HG03439 (cell line): ENCODE data around the gene TRAPPC10.
"Not testable (repeated sequence)": the region's sequence is repeated elsewhere in the genome, so short reads cannot be mapped to it uniquely, and the experiment has no call there.

Source experiments
- ATAC-seq: cut with Tn5 transposase; IDR thresholded peaks from one replicate; pipeline ENCODE4 v1.9.1; 2021; ENCODE audit warnings: mild to moderate bottlenecking, moderate library complexity; ENCODE audit not compliant: unreplicated experiment

Gene TRAPPC10

GRCh38 chr21:44084496-44085241 is 72.6 kb downstream of the TRAPPC10 start:
- no peak for ATAC-seq

GRCh38 chr21:44085491-44086321 is 73.6 kb downstream of the TRAPPC10 start:
- no peak for ATAC-seq

- ATAC-seq: no peak
Measured at GRCh38 chr21:44086636-44087425, 74.7 kb downstream of the TRAPPC10 start.

DNA sequence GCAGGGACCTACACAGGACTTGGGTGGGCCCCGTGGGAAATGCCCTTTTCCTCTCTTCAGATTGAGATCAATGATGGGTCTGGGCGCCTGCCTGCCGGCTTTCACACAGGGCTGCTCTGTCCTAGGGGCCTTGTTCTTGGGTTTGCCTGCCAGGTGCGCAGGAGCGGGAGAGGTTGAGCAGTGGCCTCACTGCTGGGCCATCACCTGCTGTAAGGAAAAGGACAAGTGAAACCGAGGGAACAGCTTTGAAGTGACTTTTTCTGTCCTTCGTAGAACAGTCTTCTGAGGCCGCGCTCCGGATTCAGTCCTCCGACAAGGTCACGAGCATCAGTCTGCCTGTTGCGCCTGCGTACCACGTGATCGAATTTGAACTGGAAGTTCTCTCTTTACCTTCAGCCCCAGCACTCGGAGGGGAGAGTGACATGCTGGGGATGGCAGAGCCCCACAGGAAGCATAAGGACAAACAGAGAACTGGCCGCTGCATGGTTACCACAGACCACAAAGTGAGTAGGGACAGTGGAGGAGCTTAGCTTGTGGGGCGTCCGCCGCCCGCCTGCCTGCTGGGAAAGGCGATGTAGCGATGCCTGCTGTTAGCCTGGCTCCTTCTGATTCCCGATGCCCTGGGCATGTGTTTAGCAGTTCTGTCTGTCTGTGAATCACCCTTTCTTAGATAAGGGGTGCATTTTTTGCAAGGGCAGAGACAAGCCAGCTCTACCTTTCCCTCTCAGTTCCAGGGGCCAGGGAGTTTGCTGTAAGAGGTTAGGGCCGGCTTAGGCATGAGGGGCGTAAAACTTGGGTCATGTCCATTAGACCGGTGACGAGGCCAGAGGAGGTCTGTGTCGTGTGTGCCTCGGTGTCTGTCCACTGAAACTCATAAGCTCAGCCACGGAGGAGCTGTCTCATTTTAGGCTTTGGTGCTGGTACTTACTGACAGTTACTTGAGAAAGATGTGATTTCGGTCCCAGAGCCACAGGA is 75.6 kb downstream of the TRAPPC10 start:
- no peak for ATAC-seq

- no peak for ATAC-seq
Measured at GRCh38 chr21:44088401-44088780, 76.3 kb downstream of the TRAPPC10 start.

GRCh38 chr21:44089001-44089911 is 77.1 kb downstream of the TRAPPC10 start:
- no peak for ATAC-seq

DNA sequence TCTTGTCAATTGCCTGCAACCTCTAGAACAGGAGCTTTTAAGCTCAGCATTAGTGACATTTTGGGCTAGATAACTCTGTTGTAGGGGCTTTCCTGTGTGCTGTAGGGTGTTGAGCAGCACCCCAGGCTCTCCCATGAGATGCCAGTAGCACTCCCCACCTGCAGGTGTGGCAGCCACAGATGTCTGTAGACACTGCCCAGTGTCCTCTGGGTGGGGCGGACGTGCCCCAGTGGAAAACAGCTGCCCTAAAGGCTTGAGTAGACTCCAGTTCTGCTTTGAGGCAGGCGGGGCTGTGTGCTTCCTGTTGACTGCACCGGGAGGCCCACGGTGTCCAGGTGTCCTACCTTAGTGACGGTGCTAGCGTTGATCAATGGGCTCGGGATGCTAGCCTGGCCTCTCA is 78.2 kb downstream of the TRAPPC10 start:
- ATAC-seq: no peak

DNA sequence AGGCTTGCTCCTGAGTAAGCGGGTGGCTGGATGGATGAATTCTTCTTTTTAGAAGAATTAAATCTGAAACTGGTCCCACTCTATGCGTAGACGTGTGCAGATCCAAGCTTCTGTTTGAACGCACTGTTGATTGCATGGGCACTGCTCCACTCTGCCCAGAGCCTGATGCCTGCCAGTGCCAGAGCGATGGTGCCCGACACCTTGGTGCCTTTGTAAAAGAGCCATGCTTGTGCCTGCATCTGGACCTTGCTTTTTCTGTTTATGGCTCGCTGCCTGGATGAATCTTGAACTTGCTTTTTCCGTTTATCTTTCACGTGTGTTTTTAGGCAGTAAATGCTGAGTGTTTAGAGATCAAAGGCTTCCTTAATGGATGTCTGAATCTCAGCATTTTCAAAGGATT is 80.1 kb downstream of the TRAPPC10 start:
- no peak for ATAC-seq

GRCh38 chr21:44093761-44094160 is 81.7 kb downstream of the TRAPPC10 start:
- no peak for ATAC-seq

GRCh38 chr21:44094832-44095231 is 82.7 kb downstream of the TRAPPC10 start:
- no peak for ATAC-seq

- not testable (repeated sequence) for ATAC-seq
Measured at GRCh38 chr21:44098507-44098906, 86.4 kb downstream of the TRAPPC10 start.

DNA sequence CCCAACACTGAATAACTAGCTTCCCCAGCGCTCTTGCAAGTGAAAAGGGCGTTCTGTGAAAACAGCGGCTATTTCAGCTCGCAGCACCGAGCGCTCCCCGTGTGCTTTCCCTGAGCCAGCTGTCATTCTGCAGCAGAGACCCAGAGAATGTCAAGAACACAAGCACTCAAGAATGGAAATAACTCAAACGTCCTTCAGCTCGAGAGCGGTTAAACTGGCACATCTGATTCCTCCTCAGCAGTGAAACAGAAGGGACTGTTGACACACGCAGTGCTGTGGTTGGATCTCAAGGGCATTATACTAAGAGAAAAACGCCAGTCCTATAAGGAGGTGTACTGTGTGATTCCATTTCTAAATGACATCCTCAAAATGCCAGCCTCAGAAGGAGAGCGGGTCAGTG is 86.9 kb downstream of the TRAPPC10 start:
- ATAC-seq: not testable (repeated sequence)

DNA sequence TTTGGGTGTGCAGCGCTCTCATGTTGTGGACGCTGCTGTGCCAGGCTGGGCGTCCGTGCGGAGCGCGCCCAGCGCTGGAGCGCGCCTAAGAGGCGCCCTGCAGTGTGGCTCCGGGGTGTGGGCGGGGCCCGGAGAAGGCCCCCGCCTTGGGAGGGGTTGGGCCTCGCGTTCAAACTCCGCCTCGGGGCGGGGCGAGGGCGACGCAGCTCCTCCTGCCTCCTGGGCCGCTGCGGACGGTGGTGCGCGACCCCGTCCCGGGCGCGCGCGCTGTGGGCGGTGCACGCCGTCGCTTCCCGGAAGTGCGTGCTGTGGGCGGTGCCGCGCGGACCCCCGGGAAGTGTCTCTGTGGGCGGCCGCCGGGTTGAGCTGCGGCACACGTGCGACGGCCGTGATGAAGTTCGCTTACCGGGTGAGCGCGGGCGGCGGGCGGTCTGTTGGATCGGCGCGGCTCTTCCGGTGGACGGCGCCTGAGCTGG is 95.0 kb downstream of the TRAPPC10 start, which contains the start of gene PWP2:
Gene PWP2, plus strand, starts transcription at position 374 of the 476 bp plus-strand sequence. Its CDS starts 18 bp downstream, at position 392.
- peak; percentile 87 for ATAC-seq

GRCh38 chr21:44107589-44107988 is 95.5 kb downstream of the TRAPPC10 start:
- ATAC-seq: not testable (repeated sequence)

DNA sequence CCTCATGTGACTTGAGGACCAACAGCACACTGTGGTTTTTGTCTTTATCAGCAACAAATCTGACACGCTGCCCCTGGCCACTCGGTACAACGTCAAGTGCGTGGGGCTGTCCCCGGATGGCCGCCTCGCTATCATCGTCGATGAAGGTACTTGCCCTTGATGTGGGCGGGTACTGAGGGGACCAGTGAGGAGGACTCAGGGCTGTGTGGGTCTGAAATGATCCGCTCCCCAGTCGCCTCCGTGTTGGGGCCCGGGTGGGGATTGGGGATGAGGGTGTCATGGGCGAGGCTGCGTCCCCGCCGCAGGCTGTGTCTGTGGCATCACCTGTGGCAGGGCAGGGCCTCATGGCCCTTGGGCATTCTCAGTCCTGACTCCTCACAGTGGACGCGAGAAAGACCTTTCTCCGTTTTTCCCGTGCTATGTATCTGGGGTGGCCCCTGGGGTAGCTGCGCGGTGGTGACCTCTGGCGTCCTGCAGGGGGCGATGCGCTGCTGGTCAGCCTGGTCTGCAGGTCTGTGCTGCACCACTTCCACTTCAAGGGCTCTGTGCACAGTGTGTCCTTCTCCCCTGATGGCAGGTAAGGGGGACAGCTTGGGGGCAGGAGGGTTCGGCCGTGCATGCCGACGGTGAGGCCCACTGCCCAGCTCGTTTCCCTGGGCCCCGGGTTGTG is 101.7 kb downstream of the TRAPPC10 start:
- not testable (repeated sequence) for ATAC-seq

GRCh38 chr21:44122131-44122530 is 110.0 kb downstream of the TRAPPC10 start:
- ATAC-seq: not testable (repeated sequence)

GRCh38 chr21:44127827-44128226 is 115.7 kb downstream of the TRAPPC10 start:
- not testable (repeated sequence) for ATAC-seq

DNA sequence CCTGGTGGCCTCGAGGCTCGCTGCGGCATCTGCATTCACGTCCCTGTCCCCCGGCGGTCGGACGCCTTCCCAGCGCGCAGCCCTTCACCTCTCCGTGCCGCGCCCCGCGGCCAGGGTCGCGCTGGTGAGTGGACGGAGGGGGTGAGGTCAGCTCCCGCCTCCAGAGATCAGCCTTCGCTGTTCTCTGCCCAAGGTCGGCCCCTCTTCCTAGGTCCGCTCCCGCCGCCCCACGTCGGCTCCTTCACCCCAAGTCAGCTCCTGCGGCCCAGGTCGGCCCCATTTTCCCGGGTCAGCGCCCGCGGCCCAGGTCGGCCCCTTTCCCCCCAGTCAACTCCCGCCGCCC is 121.6 kb downstream of the TRAPPC10 start:
- peak; percentile 7 for ATAC-seq
